OCI-LY3 (cell line): ENCODE results near the gene PRUNE2.

ENCODE experiments used
- H2AFZ ChIP-seq: fragments of 200-600, 300-600 bp; shearing (Covaris generic); 2 replicates; pipeline ENCODE4 v1.6.0; 2014; ENCODE audit warnings: antibody characterized with exemption, low read depth, low read length
- H3K27ac ChIP-seq: fragments of 200-600, 300-600 bp; sonication (generic); 2 replicates; pipeline ENCODE4 v1.5.1; 2014; ENCODE audit warnings: mild to moderate bottlenecking, low read length, moderate library complexity, mixed read lengths
- H3K27me3 ChIP-seq: fragments of 200-600, 300-600 bp; sonication (generic); 2 replicates; pipeline ENCODE4 v1.6.1; 2014; ENCODE audit warnings: low read depth, low read length, mixed read lengths
- H3K36me3 ChIP-seq: fragments of 200-600, 300-600 bp; sonication (generic); replicated peaks from 2 replicates; pipeline ENCODE3; 2014; ENCODE audit warnings: low read depth, low read length, mixed read lengths
- H3K4me1 ChIP-seq: fragments of 300-600, 200-600 bp; sonication (generic); 2 replicates; pipeline ENCODE4 v1.6.1; 2014; ENCODE audit warnings: low read length, mixed read lengths
- H3K4me2 ChIP-seq: fragments of 200-600, 300-600 bp; sonication (generic); 2 replicates; pipeline ENCODE4 v1.6.1; 2014; ENCODE audit warnings: low read length, mixed read lengths
- H3K4me3 ChIP-seq: fragments of 300-600, 200-600 bp; sonication (generic); 2 replicates; pipeline ENCODE4 v1.5.1; 2014; ENCODE audit warnings: antibody characterized with exemption, mild to moderate bottlenecking, low read length, moderate library complexity
- H3K79me2 ChIP-seq: fragments of 300-600, 200-600 bp; shearing (Covaris generic); 2 replicates; pipeline ENCODE4 v1.6.1; 2014; ENCODE audit warnings: mild to moderate bottlenecking, low read length, mixed read lengths
- H3K9ac ChIP-seq: fragments of 300-600, 200-600 bp; shearing (Covaris generic); 2 replicates; pipeline ENCODE4 v1.6.0; 2014; ENCODE audit warnings: mild to moderate bottlenecking, low read length, moderate library complexity
- H3K9me3 ChIP-seq: fragments of 200-600, 300-600 bp; shearing (Covaris generic); 2 replicates; pipeline ENCODE4 v1.6.1; 2014; ENCODE audit warnings: low read length, mixed read lengths; ENCODE audit not compliant: insufficient read depth
- H4K20me1 ChIP-seq: fragments of 200-600, 300-600 bp; sonication (generic); 2 replicates; pipeline ENCODE4 v1.6.1; 2016; ENCODE audit warnings: low read length, mixed read lengths; ENCODE audit not compliant: insufficient read depth
- EZH2phosphoT487 ChIP-seq: fragments of 200-600 bp; shearing (Covaris generic); IDR thresholded peaks from 2 replicates; pipeline ENCODE4 v1.6.1; 2018; ENCODE audit warnings: antibody characterized with exemption, mixed run types, low read depth
- TF ChIP-seq, protein P1 (sequence below): fragments of 200-600, 300-600 bp; sonication (generic); IDR thresholded peaks from 2 replicates; pipeline ENCODE4 v1.5.1; 2014; ENCODE audit warnings: antibody characterized with exemption, low read length, low read depth

The PRUNE2 gene

DNA sequence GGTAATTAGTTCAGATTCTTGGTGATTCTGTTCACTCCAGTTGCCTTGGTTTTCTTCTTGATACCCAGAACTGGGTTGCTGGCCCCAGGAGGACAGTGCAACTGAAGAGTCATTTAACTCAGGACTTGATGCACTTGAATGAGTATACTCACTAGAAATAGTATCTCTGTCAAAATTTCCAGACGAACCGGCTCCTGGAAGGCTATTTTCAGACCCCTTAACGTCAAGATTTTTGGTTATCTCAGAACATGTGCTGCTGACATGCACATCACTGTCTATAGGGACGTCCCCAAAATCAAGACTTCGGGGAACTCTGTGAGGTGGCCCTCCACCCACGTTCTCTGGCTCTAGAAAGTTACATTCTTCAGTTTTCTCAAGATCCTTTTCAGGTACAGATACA, 198.4 kb downstream of the PRUNE2 start:
- H3K9me3 ChIP-seq, result no peaks in the 10 kb centered on the region
- no peaks in the 10 kb centered on the region for H3K79me2 ChIP-seq
- H3K4me3 ChIP-seq, result no peak overlapping the region
- H3K4me1 ChIP-seq, result no peaks in the 10 kb centered on the region; the same call in 1 of the 2 replicates
- peaks cover 71% of the 10 kb centered on the region for H3K27me3 ChIP-seq
- H3K4me2 ChIP-seq, result peak overlapping the region; percentile 52; the same call in 1 of the 2 replicates
- no peak overlapping the region for H3K27ac ChIP-seq
- H3K9ac ChIP-seq, result no peak overlapping the region
- H4K20me1 ChIP-seq, result no peaks in the 10 kb centered on the region
- TF ChIP-seq EZH2phosphoT487, result no peak
- TF ChIP-seq, protein P1, sequence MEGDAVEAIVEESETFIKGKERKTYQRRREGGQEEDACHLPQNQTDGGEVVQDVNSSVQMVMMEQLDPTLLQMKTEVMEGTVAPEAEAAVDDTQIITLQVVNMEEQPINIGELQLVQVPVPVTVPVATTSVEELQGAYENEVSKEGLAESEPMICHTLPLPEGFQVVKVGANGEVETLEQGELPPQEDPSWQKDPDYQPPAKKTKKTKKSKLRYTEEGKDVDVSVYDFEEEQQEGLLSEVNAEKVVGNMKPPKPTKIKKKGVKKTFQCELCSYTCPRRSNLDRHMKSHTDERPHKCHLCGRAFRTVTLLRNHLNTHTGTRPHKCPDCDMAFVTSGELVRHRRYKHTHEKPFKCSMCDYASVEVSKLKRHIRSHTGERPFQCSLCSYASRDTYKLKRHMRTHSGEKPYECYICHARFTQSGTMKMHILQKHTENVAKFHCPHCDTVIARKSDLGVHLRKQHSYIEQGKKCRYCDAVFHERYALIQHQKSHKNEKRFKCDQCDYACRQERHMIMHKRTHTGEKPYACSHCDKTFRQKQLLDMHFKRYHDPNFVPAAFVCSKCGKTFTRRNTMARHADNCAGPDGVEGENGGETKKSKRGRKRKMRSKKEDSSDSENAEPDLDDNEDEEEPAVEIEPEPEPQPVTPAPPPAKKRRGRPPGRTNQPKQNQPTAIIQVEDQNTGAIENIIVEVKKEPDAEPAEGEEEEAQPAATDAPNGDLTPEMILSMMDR, result no peak
- no peaks in the 10 kb centered on the region for H3K36me3 ChIP-seq
- no peak overlapping the region for H2AFZ ChIP-seq

DNA sequence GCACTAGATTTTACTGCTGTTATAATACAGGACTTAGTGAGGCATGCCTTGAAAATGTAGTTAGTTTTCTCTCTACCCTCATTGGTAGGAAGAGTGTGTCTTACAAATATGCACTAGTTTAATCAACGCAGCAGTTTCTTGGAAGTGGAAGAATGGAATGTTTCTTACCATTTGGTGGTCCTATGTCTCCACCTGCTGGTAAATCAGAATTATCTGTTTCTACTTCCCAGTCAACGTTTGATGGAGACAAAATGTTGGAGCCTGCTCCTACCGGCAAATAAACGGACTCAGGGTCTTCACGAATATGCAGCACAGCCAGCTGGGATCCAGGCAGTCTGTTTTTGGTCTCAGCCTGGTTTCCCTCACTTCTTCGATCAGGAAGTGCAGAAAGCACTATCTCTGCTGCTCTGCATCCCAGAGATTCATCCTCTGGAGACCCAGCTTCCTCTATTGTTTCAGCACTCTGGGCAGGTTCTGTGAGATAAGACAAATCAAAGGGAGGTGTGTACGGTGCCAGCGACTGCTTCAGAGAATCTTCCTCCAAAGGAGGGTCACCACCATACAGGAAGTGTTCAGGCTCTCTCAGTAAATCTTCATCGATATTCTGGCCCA, 201.2 kb downstream of the PRUNE2 start:
- H3K79me2 ChIP-seq, result no peaks in the 10 kb centered on the region
- H3K27me3 ChIP-seq, result peaks cover 76% of the 10 kb centered on the region
- 0 out of 2 replicates have a peak overlapping the region, but pooled peaks have one; percentile 23 for H3K4me2 ChIP-seq
- no peaks in the 10 kb centered on the region for H4K20me1 ChIP-seq
- H3K9me3 ChIP-seq, result no peaks in the 10 kb centered on the region
- no peaks in the 10 kb centered on the region for H3K36me3 ChIP-seq
- no peaks in the 10 kb centered on the region; the same call in 1 of the 2 replicates for H3K4me1 ChIP-seq
- no peak overlapping the region for H3K27ac ChIP-seq
- H3K9ac ChIP-seq, result no peak overlapping the region
- no peak for TF ChIP-seq EZH2phosphoT487
- TF ChIP-seq, protein P1, result peak; percentile 79
- no peak overlapping the region for H3K4me3 ChIP-seq
- H2AFZ ChIP-seq, result no peak overlapping the region

DNA sequence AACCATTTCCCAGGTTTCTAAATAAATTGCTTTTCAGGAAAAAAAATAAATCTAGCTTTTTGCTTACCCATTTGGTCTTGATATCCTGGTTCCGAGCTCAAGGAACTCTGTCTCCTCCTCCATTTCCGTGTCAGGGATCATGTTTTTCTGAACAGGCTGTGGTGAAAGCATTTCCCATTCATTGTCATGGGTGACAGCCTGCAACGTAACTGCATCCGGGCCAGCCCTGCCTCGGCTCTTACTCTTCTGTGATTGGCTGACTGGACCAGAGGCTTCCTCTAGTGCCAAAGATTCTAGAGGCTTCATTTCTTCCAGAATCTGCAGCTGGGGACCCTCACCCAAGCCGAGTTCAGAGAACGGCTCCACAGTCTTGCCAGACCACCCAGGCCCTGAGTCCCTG, 202.6 kb downstream of the PRUNE2 start:
- Histone ChIP-seq H3K4me2 (no peak overlapping the region), H3K79me2 (no peaks in the 10 kb centered on the region), H3K36me3 (no peaks in the 10 kb centered on the region), H3K27ac (no peak overlapping the region), H3K4me1 (no peaks in the 10 kb centered on the region; the same call in 1 of the 2 replicates), H3K27me3 (peaks cover 66% of the 10 kb centered on the region), H3K4me3 (no peak overlapping the region), H3K9me3 (no peaks in the 10 kb centered on the region), H2AFZ (no peak overlapping the region), H3K9ac (no peak overlapping the region), H4K20me1 (no peaks in the 10 kb centered on the region)
- TF ChIP-seq EZH2phosphoT487, result no peak
- TF ChIP-seq, protein P1, result no peak

DNA sequence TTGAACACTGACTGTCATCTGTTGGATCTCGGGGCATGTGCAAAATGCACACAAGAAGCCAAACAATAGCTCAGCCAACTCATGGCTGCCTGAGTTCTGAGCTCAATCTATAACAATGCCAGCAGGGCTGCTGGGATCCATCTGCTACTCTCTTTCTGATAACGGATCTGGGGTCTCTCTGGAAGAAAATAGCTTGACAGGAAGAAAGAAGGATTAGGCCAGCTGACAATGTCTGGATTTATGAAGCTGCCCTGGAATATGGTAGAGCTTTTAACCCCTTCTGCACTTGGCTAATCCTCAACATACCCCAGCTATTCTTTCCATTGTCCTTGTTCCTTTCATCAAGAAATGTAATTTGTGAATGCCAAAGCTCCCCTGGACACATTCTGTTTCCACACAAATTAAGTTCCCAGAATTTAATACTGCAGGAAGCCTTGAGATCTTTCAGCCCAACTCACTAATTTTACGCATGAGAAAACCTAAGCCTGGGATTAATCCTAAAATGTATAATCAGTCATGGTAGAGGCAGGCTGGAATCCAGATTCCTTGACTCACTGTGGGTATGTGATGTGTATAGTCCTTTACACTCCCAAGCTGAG, 204.4 kb downstream of the PRUNE2 start:
- Histone ChIP-seq H3K4me2 (no peak overlapping the region), H3K9me3 (no peaks in the 10 kb centered on the region), H3K27me3 (peaks cover 51% of the 10 kb centered on the region), H3K4me1 (no peaks in the 10 kb centered on the region), H3K9ac (no peak overlapping the region), H3K27ac (no peak overlapping the region), H4K20me1 (no peaks in the 10 kb centered on the region), H2AFZ (no peak overlapping the region), H3K36me3 (no peaks in the 10 kb centered on the region), H3K4me3 (no peak overlapping the region), H3K79me2 (no peaks in the 10 kb centered on the region)
- no peak for TF ChIP-seq EZH2phosphoT487
- TF ChIP-seq, protein P1, result no peak
